Panc1 (cell line): ENCODE data around the gene BRCA2.

Experiments used
- CTCF ChIP-seq: fragments of 450-650 bp; IDR thresholded peaks from 2 replicates; pipeline ENCODE4 v1.5.1; 2017; ENCODE audit warnings: mild to moderate bottlenecking
- POLR2AphosphoS5 ChIP-seq: IDR thresholded peaks from 2 replicates; pipeline ENCODE4 v1.6.1; 2012; ENCODE audit warnings: mild to moderate bottlenecking, low read depth, low read length, moderate library complexity
- REST ChIP-seq, 2 experiments: IDR thresholded peaks; 2 replicates each; pipeline ENCODE4 v1.6.1; 2011 to 2012; ENCODE audit warnings: low read depth in 2 of 2, control low read depth in 1 of 2, low read length in 1 of 2, mild to moderate bottlenecking in 1 of 2, moderate library complexity in 1 of 2; ENCODE audit not compliant: insufficient read depth in 1 of 2
- SIN3A ChIP-seq: IDR thresholded peaks from 2 replicates; pipeline ENCODE4 v1.6.1; 2012; ENCODE audit warnings: low read depth, mild to moderate bottlenecking, low read length, moderate library complexity, borderline replicate concordance; ENCODE audit not compliant: insufficient read depth

- TF ChIP-seq CTCF (no peak), SIN3A (no peak), REST (IDR thresholded peaks at IDR 0.05; ENCODE audit: insufficient read depth in 1 of 2, low read depth in 2 of 2, low read length in 1 of 2) (no peak), POLR2AphosphoS5 (no peak)
Measured at GRCh38 chr13:32431361-32431760, 116.1 kb downstream of the BRCA2 start.
